ENCODE measurements around the gene SWSAP1.

SWSAP1 gene

DNA sequence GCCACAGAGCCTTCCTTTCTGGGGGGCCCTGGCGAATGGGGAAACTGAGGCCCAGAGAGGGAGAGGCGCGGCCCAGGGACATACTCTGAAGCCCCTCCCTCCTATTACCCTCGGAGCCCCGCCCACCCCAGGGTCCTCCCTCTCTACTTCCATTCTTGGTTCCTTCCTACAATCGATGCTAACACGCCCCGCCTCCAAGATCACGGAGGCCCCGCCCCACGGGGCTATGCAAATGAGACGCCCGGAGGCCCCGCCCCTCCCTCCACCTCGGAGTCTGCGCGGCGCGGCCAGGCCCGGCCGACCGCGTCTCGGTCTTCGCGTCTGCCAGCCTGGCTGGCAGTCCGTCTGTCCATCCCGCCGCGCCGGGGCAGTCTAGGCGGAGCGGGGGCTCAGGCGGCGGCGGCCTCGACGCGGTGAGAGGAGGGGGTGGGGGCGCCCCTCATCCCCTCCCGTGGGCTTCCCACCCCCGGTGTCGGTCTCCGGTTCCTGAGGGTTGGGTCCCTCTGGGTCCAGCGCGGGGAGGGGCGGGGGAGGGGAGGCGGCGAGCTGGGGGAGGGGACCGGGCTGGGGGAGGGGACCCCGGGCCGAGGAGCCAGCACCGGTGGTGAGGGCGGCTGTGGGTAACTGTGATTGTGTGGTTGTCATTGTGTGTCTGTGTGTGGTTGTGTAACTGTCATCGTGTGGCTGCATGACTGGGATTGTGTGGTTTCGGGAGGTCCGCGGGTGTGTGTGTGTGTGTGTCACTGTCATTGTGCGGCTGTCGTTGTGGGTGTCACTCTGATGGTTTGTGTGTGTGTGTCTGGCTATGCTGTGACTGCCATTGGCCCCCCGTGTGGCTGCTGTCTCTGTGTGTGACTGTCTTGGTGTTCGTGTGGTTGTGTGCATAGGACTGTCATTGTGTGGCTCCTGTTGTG lies 19.0 kb upstream of the SWSAP1 start, which contains the start of gene PLPPR2:
Gene PLPPR2, plus strand, starts transcription at position 273 of the 914 bp plus-strand sequence. CDS start 2,242 bp downstream, outside the sequence.
- peak; percentile 90 to 92 for DNase-seq

DNA sequence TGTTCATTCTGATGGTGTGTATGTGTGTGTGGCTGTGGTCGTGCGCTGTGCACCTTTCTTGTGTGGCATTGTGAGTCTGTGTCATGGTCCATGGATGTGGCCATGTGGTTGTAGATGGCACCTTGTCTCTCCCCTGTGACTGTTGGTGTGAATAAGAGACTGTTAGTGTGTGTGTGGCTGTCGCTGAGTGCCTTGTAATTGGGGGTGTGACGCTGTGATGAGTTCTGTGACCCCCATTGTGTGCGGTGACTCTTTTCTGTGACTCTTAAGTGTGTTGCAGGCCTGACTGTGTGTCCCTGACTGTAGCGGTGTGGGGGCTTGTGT lies 18.4 kb upstream of the SWSAP1 start:
- DNase-seq, result no peak

DNA sequence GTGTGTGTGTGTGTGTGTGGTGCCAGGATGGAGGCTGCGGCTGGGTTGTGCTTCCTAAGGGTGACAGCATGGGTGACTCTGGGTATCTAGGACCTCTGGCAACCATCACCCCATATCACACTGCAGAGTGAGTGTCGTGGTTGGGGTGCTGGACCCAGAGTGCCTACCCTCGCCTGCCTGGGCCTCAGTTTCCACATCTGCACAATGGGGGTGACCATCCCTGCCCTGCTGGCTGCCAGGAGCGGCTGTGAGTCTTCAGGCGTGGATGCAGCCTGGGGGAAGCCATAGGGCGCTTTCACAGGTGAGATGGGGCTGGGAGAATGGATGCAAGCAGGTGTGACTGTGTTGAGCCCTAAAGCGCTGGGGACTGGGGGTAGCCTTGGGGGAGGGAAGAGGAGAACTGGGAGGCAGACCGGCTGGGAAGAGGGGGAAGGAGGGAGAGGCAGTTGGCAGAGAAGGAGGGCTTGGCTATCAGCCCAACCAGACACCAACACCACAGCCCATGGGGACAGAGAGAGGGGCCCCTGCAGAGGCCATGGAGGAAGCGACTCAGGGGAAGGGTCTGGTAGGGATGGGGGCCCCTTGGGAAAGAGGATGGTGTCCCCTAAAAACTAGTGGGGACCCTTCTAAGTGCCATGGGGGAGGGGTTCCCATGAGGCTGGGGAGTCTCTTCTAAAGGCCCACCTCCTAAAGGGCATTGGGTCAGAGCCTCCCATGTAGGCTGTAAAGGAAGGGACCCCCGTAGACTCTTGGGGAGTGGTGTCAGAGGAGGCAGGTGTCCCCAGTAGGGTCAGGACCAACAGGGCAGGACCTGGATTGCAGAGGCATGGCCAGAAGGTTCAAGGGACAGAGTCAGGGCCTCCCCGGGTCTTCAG lies 17.6 kb upstream of the SWSAP1 start:
- no peak for DNase-seq

DNA sequence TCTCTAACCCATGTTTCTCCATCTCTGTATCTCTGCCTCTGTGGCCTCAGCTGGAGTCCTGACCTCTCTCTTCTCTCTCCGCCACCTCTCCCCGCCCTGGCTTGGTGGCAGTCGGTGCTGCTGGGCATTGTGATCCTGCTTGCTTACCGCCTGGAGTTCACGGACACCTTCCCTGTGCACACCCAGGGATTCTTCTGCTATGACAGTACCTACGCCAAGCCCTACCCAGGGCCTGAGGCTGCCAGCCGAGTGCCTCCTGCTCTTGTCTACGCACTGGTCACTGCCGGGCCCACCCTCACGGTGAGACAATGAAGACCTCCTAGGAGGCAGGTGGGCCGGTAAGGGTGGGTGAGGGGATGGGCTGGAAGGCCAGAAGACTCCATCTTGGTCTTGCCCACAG lies 15.0 kb upstream of the SWSAP1 start:
- DNase-seq, result no peak

DNA sequence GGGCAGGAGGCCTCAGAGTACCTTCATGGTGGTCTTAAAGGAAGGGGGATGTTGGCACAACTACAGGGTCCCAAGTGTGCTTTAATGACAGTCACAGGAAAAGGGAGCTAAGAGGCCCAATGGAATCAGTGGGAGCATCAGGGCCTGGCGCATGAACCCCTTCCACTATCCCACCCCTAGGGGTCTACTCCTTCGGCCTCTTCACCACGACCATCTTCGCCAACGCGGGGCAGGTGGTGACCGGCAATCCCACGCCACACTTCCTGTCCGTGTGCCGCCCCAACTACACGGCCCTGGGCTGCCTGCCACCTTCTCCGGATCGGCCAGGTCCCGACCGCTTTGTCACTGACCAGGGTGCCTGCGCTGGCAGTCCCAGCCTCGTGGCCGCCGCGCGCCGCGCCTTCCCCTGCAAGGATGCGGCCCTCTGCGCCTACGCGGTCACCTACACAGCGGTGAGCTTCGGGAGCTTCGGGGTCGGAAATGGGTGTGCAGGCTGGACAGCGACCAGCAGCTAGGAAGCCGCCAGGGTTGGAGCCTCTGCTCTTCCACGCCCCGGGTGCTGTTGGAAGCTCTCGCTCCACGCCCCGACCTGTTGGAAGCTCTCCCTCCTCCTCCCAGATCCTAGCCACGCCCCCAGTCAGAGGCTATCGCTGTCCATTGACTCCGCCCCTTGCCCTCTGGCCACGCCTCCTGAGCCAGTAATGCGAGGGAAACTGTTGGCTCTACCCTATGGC lies 13.3 kb upstream of the SWSAP1 start:
- no peak for DNase-seq

DNA sequence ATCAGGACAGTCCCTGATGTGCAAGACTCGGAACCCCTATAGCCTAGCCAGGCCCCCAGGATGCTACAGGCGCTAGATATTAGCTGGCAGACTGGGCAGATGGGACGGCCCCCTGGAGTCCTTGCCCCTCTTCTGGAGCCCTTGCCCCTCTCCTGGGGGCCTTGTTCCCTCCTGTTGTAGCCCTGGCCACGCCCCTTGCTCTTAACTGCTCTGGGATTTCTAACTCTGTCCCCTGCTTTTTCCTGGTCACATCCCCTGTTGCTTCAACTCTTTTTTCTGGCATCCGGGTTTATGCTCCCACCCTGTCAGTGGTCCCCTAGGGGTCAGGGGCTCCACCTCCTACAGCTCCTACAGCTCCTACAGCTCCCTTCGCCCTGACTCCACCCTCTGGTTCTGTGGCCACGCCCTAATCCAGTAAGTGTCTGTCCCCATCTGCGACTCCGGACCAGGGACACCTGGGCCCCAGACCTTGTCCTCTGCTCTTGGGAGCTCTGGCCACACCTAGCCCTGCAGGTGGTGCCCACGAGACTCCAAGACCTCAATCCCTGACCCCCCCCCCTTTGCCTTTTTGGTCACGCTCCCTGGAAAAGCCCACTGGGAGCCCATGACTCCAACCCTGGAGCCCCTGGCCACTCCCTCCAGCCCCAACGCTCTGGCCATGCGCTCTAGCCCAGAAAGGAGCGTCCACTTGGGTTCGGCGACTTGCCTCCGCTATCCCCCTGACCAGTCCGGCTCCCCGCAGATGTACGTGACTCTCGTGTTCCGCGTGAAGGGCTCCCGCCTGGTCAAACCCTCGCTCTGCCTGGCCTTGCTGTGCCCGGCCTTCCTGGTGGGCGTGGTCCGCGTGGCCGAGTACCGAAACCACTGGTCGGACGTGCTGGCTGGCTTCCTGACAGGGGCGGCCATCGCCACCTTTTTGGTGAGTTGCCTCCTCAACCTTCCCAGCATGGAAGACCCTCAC lies 12.4 kb upstream of the SWSAP1 start:
- DNase-seq, result no peak

DNA sequence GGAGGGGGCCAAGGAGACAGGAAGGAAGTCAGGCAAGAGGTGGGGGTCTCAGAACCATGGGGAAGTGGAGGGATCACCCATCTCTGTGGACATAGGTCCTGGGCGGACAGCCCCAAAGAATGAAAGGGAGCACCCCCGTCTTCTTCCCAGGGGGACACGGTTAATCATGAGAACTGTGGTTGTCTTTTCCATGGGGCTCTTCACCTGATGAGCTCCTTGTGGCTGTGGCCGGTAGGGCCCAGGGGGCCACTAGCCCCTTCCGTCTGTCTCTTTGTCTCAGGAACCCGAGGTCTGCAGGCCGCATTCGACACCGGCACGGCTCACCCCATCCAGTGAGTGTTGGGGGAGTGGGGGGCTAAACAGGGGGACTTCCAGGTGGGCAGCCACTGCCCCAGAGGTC lies 10.6 kb upstream of the SWSAP1 start:
- no peak for DNase-seq

DNA sequence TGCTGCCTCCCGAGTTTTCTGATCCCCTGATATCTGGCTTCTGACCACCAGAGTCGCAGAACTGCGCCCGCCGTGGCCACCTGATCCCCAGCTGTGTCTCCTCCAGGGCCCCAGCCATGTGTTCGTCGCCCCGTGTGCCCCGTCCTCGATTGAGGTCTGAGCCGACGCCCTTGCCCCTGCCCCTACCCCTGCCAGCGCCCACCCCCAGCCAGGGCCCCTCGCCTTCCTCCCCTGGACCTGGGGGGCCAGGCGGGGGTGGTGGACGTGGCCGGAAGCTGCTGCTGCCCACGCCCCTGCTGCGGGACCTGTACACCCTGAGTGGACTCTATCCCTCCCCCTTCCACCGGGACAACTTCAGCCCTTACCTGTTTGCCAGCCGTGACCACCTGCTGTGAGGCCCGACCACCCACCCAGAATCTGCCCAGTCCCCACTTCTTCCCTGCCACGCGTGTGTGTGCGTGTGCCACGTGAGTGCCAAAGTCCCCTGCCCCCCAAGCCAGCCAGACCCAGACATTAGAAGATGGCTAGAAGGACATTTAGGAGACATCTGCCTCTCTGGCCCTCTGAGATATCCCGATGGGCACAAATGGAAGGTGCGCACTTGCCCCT lies 10.1 kb upstream of the SWSAP1 start:
- no peak for DNase-seq

DNA sequence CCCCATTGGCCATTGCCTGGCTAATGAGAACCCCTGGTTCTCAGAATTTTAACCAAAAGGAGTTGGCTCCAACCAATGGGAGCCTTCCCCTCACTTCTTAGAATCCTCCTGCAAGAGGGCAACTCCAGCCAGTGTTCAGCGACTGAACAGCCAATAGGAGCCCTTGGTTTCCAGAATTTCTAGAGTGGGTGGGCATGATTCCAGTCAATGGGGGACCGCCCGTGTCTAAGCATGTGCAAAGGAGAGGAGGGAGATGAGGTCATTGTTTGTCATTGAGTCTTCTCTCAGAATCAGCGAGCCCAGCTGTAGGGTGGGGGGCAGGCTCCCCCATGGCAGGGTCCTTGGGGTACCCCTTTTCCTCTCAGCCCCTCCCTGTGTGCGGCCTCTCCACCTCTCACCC lies 9.5 kb upstream of the SWSAP1 start:
- no peak for DNase-seq

DNA sequence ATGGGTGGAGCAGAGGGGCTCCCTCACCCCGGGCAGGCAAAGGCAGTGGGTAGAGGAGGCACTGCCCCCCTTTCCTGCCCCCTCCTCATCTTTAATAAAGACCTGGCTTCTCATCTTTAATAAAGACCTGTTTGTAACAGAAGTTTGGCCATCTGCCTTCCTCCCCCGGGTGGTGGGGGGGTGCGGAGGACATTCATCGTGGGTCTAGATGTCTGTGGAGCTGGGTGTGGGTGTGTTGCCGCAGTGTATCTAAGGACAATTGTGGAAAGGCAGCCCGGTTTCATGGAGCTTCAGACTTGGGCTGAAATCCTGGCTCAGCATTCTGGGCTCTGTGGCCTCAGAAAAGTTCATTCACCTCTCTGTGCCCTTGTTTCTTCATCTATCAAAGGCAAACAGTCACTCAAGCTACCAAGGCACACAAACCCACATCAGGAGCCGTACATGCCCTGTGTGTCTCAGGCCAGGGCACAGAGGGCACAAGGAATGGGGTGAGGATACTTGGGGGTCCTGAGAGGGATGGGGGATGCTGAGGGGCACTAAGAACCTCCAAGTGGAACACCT lies 8.8 kb upstream of the SWSAP1 start:
- no peak for DNase-seq

DNA sequence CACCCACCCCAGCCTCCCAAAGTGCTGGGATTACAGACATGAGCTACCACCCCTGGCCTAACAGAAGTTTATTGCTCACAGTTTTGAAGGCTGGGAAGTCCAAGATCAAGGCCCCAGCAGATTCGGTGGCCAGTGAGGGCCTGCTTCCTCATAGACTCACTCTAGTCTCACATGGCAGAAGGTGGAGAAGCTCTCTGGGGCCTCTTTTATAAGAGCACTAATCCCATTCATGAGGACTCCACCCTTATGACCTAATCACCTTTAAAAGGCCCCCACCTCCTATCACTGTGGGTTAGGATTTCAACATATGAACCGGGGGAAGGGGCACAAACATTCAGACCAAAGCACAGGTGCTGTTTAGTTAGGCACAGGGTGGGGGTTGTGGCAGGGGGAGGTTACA lies 6.9 kb upstream of the SWSAP1 start:
- DNase-seq, result no peak

DNA sequence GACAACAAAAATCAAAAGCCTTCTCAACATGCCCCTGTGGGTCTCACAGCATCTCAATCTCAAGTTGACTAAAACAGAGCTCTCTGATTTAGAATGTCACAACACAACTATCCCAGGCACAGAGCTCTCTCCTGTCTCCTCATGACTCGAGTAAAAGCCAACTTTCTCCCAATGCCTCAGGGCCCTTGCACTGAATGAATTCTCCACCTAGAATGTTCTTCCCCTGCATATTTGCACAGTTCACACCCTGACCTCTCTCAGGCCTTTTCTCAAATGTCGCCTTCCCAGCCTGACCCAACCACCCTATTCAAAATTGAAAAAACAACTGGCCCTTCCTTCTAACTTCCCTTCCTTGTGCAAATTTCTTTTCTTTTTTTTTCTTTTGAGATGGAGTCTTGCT lies 3.7 kb upstream of the SWSAP1 start:
- DNase-seq, result no peak

DNA sequence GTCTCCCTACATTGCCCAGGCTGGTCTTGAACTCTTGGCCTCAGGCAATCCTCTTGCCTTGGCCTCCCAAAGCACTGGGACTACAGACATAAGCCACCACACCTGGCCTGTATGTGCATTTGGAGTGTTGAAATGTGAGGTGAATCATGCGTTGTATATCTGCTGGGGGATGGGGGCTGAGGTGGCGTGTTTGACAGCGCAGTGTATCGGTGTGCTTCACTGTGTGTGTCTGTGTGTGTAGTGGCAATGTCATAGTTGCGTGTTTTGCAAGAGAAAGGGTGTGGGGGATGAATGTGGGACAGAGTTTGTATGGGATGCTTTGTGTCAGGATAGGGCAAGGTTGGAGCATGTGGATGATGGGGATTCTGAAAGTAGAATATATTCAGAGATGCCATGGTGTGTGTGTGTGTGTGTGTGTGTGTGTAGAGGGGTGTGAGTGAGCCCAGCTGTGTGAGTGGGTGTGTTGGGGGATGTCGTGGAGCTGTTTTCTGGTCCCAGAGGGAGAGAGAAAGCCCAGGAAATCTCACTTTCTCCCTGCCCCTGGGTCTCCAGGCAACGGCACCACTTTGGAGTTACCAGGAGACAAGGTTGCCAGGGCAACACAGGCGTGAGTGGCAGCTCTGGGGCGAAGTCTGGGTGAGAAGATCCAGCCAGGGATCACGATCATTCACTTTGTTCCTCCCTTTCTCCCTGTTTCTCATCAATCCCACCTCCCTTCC lies 1.1 kb upstream of the SWSAP1 start:
- DNase-seq, result no peak

DNA sequence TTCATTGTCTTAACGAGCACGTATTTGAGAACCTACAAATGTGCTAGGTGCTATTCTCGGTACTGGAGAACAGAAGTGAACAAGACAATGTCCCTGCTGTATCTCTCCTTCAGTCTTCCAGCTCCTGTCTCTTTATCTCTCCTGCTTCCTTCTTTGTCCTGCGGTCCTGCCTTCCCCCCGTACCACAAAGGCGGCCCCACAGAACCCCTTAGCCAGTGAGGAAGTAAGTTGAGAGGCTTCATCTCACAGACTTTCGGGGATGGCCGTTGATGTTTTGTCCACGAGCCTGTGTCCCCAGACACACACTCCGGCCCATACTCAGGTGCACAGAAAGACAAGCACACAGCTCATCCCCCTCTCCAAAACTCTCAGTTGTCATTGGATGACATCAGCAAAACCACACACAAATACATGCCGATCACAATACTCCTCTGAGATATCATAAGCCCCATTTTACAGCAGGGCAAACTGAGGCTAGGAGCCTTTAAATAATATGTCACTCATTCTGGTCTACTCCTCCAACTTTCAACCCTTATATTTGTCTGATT lies 507 bp upstream of the SWSAP1 start:
- DNase-seq, result peak in 1 of 2 donors; percentile 20

DNA sequence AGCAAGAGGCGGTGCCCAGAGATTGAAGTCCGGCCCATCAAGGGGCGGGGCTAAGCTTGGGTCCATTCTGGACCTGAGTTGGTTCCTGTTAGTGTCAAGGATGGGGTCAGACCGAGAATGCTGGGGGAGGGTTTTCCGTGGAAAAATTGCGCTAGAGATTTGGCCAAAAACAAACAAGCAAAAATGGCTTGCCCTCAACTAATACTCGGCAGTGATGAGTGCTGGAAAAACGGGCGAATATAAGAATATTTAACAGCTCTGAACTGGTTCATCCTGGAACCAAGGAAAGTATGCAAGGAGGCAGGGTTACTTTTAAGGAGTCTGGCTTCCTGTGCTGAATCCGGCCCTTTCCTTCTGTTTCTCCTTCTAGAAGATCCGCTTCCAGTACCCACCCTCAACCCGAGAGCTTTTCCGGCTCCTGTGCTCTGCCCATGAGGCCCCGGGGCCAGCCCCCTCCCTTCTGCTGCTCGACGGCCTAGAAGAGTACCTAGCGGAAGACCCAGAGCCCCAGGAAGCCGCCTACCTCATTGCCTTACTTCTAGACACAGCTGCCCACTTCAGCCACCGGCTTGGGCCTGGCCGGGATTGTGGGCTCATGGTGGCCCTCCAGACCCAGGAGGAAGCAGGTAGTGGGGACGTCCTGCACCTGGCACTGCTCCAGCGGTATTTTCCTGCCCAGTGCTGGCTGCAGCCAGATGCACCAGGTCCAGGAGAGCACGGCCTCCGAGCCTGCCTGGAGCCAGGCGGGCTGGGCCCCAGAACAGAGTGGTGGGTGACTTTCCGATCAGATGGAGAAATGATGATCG lies 880 bp downstream of the SWSAP1 start:
- peak; percentile 78 to 81 for DNase-seq

DNA sequence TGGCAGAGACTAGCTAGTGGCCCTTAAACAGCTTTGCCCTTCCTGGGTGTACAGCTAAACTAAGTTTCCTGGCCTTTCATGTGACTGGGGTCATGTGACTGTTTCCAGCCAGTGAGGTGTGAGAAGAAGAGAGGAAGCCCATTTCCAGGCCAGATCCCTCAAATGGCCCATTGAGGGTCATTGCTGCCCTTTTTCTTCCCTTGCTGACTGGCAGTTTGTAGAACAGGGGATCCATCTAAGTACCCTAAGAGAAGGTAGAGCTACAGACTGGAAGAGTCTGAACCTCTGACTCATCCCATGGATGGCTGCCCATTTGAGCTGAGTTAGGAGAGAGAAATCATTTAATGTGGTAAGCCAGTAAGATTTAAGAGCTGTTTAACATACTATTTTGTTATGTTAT lies 2.8 kb downstream of the SWSAP1 start:
- DNase-seq, result peak; percentile 20 to 23

DNA sequence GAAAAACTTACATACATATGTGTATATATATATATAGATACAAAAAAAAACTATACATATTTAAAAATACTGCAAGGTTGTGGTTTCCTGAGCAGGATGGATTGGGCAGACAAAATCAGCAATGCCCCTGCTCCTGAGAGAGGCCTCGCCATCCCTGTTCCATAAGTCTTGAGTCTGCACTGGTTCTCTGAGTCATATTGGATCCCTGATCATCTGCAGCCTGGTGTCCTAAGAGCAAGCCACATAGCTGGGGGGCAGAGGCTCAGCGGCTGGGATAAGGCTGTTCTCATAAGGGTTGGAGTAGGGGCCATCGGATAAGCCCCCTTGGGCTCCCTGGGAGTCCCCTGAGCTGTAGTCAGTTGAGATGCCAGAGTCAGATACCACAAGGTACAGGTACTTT lies 3.3 kb downstream of the SWSAP1 start:
- no peak for DNase-seq

DNA sequence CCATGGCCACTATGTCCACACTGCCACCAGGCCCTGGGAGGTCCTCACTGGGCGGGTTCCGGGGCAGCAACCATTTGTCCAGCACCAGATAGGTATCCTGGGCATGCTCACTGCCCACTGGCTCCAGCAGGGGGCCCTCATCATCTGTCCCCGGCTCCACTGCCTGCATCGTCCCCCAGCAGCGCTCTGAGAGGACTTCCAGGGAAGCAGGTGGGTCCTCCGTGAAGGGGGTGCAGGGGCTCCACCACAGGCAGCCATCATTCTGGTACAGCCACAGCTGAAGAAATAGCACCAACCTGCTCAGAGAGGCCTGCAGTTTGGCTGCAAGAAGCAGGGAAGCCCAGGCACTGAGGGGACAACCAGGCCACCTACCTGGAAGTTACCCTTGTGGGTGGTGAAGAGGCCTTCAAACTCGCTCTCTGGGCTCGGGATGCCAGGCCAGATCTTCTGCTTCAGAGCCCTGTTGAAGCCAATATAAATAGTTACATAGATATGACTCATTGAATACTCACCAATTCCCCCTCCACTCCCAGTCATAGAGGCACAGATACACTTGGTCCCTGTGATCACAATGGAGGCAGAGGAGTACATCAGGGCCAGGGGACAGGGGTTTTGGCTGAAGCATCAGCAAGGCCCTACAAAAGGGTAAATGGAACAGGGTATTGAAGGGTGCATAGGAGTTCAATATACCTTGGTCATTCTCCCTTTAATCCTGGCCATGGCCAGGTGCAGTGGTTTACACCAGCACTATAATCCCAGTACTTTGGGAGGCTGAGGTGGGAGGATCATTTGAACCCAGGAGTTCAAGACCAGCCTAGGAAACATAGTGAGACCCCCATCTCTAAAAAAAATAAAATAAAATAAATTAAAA lies 4.1 kb downstream of the SWSAP1 start:
- DNase-seq, result peak in 1 of 2 donors; percentile 30
